HG03139 (cell line): ENCODE data around the gene MRTFA.
A peak's percentile ranks its signal among the peaks of the same experiment; 100 is the strongest.
"Not testable (repeated sequence)": the region's sequence is repeated elsewhere in the genome, so short reads cannot be mapped to it uniquely, and the experiment has no call there.

Experiments used
- ATAC-seq: cut with Tn5 transposase; IDR thresholded peaks from one replicate; pipeline ENCODE4 v1.9.1; 2021; ENCODE audit not compliant: unreplicated experiment

MRTFA gene

DNA sequence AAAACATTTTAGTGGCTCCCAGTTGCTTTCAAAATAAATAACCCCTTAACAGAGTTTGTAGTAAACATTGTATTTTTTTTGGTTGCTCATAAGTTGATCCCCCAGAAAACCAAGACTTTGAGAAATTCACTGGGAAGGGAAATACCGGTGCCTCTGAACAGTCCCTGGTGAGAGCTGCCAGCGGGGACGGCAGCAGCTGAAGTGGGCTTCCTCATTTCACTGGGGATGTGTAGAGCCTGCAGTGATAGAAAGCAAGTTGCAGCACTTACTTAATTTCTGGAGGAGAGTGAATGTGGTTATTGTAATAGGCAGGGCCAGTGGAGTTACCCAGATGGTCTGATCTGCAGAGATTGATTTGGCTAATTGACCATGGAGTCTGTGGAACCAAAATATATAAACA lies 24.2 kb upstream of the MRTFA start:
- ATAC-seq, result no peak

DNA sequence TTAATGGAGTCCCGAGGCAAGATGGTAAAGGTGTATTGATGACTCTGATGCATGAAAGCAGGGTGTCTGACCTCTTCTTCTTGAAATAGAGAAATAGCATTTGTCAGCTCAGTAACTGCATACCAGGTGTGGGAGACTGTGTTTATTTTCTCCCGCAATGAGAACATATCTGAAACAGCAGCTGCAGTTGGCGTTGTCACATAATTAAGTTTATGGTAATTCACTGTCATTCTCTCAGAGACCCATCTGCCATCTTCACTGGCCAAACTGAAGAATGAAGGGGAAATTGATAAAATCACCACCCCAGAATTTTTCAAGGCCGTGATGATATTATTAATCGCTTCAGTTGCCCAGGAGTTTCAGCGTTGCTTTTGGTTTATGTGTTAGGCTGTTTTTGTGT lies 22.6 kb upstream of the MRTFA start:
- no peak for ATAC-seq

DNA sequence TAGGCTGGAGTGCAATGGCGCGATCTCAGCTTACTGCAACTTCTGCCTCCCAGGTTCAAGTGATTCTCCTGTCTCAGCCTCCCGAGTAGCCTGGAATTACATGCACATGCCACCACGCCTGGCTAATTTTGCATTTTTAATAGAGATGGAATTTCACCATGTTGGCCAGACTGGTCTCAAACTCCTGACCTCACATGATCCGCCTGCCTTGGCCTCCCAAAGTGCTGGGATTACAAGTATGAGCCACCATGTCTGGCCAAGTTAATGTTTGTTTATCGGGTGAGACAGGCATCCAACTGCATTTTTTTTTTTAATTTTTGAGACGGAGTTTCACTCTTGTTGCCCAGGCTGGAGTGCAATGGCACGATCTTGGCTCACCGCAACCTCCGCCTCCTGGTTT lies 20.1 kb upstream of the MRTFA start:
- not testable (repeated sequence) for ATAC-seq

DNA sequence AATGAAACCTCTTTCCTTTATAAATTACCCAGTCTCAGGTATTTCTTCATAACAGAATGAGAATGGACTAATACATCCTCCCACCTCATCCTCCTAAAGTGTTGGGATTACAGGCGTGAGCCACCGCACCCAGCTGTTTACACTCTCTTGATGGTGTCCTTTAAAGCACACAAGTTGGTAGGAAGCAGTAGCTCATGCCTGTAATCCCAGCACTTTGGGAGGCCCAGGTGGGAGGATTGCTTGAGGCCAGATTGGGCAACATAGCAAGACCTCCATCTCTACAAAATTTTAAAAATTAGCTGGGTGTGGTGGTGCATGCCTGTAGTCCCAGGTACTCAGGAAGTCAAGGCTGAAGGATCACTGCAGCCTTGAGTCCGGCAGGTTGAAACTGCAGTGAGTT lies 19.4 kb upstream of the MRTFA start:
- not testable (repeated sequence) for ATAC-seq

DNA sequence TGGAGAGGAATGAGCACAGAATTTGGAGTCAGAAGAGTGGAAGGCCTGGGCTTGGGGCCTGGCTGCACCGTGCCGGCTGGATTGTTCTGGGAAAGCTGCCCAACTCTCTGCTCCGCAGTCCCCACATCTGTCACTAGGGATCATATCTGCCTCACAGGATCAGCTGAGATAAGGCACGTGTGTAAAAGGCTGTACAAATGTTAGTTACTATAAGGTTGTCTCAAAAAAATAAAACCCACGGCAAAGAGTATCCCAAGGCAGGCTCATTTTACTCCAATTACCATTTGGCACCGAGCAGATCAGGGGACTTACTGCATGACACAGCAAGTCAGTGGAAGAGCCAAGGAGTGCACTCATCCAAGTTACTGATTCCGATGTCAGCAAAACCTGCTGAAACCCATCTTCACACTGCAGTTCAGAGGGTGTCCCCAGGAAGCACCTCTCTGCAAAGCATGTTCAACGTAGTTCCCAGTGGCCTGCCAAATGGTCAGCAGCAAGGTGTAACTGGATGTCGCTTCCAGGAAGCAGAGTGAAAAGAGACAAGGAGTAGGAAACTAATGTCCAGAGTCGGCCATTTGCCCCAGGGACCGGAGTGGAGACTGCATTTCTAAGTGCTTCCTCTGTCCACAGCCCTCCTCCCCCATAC lies 18.1 kb upstream of the MRTFA start:
- no peak for ATAC-seq

DNA sequence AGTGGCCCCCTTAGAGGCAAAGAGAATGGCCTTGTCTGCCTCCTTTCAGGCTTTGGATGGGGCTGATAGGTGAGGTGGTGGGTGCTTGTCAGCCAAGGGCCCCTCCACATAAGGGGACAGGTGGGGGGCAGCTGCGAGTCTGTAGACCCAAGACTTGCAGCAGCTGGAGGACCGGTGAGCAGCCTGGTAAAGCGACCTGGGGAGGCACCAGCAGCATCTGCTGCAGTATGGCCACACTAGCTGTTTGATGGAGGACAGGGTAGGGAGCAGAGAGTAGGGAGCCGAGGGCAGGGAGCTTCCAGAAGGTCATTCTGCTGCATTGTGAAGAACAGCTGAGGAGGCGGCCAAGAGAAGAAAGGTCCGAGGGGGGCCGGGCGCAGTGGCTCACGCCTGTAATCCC lies 16.8 kb upstream of the MRTFA start:
- ATAC-seq, result no peak

DNA sequence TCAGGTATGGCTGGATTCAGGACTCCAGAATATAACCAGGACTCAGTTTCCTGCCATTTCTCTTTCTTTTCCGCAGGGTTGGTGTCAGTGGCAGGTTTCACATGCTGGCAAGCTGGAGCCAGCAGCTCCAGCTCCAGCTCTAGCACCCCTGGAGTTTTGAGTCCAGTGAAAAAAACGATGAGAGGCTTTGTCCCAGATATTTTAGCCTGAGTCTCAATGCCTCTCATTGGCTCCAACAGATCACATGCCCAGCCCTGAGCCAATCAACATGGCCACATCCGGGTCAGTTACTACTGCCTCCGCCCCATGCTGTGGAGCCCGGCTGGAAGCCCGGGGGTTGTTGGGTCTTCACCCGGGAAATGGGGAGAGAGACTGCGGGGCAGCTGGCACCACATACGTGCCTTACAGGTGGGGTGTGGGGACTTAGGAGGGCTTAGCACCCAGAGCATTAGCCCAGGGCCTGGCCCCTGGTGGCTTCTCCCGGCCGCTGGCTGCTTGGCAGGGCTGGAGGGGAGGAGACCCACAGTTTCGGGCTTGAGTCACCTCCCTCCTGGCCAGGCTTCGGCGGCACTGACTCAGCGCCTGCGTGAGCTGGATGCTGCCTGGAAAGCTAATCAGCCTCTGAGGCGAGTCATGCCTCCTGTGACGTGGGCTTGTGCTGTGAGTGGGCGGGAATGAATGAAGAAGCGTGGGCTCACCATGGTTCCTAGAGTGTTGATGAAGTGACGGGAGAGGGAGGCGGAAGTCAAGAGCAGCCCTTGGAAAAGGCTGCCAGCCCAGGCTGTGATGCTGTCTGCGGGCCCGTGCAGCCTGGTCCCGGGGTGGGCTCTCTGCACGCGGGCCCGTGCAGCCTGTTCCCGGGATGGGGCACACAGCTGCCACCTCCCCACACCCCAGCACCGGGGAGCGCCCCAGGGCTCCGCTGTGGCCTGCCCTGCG lies 15.3 kb upstream of the MRTFA start:
- no peak for ATAC-seq

DNA sequence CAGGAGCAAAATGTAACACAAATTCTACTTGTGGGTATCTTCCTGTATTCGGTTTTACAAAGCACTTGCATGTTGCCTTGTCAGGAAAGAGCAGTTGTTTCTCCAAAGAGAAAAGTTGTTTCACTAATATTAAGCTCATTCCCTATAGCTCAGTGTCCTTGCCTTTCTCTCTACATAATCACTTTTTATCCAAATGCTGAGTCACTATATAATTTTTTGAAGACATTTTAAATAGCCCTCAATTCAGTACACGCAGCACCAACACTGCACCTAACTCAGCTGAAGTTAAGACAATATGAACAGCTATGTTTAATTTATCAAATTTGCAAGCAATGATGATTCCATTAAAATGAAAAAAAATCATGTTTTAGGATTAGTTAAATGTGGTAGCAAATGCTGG lies 14.5 kb upstream of the MRTFA start:
- ATAC-seq, result no peak

DNA sequence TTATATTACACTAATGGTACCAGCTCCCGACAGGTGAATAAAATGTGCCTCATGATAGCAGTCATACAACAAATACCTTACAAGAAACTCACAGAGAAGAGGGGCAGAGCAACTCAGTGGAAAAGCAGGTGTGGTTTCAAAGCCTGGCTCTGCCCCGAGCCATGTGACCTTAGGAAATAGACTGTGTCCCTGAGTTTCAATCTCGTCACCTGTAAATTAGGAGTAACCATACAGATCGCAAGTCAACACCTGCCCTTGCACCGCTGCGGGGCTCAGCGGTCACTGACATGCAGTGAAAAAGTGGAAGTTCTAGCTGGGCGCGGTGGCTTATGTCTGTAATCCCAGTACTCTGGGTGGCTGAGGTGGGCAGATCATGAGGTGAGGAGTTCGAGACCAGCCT lies 11.9 kb upstream of the MRTFA start:
- no peak for ATAC-seq

DNA sequence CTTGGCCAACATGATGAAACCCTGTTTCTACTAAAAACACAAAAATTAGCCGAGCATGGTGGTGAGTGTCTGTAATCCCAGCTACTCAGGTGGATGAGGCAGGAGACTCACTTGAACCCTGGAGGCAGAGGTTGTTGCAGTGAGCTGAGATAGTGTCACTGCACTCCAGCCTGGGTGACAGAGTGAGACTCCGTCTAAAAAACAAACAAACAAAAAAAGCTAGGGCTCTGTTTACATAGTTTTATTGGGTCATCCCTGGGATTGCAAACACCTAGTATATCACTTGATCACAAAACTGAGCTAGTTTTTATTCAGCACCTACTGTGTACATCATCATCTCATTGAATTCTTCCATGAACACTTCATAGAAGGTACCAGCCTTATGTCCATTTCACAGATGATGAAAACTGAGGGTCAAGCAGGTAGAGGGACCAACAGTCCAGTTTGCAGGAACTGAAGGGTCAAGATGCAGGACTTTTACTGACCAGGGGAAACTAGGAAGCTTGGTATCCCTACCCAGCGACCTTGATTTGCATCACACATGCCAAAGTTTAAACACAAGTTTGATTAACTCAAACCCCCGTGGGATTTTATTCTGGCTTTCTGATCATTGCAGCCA lies 9.2 kb upstream of the MRTFA start:
- no peak for ATAC-seq

DNA sequence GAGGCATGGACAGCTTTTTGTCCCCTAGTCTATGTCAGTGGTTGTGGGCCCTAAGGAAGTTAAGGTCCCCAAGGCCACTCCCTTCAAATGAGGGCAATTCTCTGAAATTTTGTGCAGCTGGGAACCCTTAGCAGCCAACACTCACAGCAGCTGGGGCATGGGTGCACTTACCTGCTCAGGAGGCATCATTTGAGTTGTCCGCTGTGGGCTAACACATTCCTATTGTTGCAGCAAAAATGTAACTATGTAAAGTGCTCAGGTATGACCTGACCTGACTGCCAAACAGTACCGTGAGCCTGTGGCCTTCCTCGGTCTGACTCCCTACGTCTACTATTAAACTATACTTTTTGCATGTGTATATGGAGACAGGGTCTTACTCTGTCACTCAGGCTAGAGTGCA lies 5.8 kb upstream of the MRTFA start:
- no peak for ATAC-seq

DNA sequence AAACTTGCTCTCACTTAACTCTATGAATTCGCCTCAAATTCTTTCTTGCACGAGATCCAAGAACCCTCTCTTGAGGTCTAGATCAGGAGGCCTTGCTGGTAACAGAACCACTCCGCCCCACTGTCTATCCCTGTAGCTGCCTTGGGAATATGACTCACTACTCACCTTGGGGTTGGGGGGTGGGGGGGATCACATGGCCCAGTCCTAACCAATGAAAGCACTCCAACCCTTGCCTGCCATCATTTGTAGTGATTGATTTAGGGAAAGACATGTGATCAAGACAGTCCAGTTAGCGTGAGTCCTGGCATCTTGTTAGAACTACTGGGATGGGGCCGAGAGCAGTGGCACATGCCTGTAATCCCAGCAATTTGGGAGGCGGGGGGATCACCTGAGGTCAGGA lies 4.8 kb upstream of the MRTFA start:
- no peak for ATAC-seq

DNA sequence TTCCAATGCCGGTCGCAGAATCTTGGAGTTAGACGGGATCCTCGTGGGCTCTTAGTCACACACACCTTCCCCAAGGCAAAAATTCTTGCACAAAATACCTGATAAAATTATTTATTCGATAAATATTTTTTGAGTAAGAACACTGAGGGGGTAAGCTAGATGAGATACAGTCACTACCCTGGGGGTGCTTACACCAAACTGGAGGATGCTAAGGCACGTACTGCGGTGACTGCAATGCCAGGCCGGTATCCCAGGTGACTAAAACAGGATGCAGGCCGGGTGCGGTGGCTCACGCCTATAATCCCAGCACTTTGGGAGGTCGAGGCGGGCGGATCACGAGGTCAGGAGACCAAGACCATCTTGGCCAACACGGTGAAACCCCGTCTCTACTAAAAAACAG lies 1.7 kb upstream of the MRTFA start:
- no peak for ATAC-seq

DNA sequence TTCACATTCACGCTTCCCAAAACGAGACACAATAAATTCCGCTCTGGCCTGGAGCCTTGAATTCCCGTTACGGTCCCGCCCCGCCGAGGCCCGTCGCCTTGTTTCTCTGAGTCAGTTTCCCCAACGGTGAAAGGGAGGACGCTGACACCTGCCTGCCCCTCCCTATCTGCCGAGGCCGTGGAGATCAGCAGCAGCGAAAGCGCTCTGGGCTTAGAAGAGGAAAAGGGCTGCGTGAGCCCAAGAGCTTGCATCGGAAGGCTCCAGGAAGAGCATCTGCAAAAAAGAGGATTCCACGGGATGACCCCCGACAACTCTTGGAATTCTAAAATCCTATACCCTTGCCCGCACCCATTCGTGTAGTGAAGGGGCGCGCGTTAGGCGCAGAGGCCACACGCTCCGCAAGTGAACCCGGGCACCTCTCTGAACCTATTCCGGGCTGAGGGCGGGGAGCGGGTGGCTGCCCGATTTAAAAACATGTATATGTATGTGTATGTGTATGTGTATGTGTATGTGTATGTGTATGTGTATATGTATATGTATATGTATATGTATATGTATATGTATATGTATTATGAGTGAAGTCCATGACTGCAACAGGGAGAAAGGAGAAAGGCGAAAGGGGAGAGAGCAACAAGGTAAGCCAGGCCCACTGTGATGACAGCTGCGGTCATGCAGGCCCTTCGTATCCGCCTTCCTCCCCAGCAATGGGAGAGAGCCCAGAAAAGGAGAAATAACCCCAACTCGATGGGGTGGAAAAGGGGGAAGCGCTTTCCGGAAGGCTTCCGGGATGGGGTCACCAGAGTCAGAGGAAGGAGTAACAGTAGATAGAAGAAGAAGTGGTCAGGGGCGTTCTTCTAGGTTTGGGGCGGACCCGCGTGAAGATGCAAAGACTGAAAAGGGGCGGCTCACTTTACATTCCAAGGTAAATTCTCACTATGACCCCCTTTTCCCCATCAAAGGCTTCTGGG lies 948 bp upstream of the MRTFA start:
- no peak for ATAC-seq

DNA sequence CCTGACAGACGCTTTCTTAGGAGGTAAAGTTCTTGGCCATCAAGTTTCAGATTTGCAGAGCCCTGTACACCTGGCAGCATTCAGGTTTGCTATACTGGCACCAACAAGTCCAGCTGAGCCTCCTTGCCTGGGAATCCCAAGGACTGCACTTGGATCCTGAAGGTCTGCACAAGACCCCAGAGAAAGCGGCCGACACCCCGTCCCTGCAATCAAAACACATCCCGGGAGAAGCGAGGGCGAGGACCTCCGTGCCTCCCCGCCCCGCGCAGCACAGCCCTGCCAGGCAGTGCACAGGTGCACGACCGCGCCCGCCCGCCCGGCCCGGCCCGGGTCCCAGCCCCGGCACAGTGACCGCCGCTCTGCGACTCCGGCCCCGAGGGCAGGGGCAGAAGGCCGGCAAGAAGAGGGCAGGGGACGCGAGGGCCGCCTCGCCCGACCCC lies 559 bp downstream of the MRTFA start:
- peak; percentile 3 for ATAC-seq

DNA sequence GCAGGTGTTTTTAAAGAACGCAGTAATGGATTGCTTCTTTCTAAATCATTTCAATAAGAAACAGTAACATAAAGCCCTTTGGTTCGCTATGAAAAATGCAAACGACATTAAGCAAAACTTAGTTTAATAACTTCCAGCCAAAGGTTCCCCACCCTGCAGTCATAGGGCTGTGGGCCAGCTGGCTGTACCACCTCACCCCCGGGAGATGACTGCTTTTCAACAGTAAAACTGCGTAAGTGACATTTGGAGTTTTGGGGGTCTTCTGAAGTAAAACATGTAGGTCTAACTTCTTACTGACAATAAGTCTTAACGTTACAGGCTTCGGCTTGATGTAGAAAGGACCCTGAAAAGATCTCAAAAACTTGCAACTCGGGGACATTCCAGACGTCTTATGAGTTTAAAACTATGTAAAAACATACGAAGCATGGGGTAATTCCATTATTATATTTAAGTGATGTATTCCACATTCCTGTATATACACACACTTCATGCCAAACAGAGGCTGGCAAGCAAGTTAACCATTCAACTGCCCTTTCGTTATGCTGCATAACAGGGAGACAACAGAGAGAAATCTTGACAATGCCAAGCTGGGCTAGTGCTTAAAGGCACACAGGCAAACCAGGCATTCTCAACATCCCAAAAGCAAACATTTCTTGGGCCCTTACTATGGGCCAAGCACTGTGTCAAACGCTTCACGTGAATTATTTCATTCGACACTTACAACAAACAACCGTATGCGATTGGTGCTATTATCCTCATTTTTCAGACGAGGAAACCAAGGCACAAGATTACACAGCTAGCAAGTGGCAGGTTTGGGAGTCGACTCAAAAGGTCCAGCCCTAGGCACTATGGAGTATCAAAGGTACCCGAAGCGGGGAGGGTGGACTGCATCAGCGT lies 1.2 kb downstream of the MRTFA start:
- no peak for ATAC-seq

DNA sequence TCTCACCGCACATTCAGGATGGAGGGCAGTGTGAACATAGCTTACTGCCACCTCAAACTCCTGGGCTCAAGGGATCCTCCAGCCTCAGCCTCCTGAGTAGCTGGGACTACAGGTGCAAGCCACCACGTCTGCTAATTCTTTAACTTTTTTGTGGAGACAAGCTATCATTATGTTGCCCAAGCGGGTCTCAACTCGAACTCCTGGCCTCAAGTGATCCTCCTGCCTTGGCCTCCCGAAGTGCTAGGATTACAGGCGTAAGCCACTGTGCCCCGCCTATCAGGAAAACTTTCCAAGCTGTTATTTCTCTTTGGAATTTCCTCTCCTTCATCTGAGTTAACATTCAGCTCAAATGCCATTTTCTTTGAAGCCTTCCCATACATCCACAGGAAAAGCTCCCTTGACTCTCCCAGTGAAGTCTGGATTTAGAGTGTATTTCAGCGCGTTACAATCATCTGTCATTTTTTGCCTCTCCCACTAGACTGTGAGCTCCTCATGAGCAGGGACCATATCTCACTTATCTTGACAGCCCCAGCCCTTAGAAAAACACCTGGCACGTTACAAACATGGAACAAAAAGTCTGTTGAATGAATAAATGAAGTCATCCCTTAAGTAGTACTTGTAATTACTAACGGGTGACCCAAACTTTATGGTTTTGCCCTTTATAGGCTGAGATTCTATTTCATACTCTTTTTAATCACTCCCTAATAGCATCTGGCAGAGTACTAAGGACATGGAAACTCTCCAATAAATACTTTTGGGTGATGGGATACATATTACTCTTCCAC lies 2.2 kb downstream of the MRTFA start:
- no peak for ATAC-seq

DNA sequence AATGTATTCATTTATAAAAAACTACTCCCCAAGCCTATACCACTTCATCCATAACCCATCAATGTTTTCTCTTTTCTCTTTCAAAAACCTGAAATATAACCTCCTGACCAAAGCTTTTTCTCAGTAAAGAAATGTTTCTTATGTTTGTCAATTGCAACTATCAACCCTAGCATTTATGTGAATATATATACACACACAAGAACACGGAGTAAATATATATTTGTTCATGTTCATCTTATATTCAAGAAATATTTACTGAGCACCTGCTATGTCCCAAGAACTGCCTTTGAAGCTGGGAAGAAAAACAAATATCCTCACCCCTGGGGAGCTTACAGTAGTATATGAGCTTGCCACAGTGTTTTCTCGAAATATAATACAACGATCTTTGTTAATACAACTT lies 3.5 kb downstream of the MRTFA start:
- no peak for ATAC-seq

DNA sequence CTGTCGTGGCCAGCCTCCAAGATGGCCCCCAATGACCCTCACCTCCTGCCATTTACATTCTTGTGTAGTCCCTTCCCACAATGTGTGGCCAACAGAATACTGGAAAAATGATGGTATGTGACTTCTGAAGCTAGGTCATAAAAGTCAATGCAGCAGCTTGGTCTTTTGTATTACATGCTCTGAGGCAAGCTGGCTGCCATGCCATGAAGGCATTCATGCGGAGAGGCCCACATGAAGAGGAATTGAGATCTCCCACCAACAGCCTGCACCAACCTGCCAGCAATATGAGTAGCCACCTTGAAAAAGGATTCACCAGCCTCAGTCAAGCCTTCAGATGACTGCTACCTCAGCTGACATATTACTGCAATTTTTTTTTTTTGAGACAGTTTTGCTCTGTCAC lies 4.6 kb downstream of the MRTFA start:
- no peak for ATAC-seq
